Transverse colon (tissue), 4 donors: ENCODE measurements around the gene PROSER3. TPM values are rescaled to one million over a fixed set of nuclear protein-coding genes. Genes with fewer than 3 reads are reported as not detected.

Experiments
- DNase-seq: peaks from one replicate; pipeline ENCODE4 v3.0.0-alpha.2; 2019
- H3K27ac ChIP-seq, 4 donors: fragments of 200-600 bp; sonication (generic); 2 replicates each; pipeline ENCODE4 v1.5.1; 2016 to 2018; ENCODE audit warnings: inconsistent platforms in 4 of 4
- H3K27me3 ChIP-seq: fragments of 200-600 bp; sonication (generic); 2 replicates; pipeline ENCODE4 v1.5.1; 2017; ENCODE audit warnings: inconsistent platforms
- H3K36me3 ChIP-seq, 4 donors: fragments of 200-600 bp; sonication (generic); 2 replicates each; pipeline ENCODE4 v1.5.1; 2017 to 2019; ENCODE audit warnings: inconsistent platforms in 4 of 4
- H3K4me1 ChIP-seq, 4 donors: fragments of 200-600 bp; sonication (generic); 2 replicates each; pipeline ENCODE4 v1.5.1; 2017 to 2020; ENCODE audit warnings: inconsistent platforms in 4 of 4
- H3K4me3 ChIP-seq, 4 donors: fragments of 200-600 bp; sonication (generic); 1 replicate in 1 of 4; 2 replicates in 3 of 4; pipeline versions ENCODE4 v1.5.1 to v1.6.1; 2017 to 2019; ENCODE audit warnings: inconsistent platforms in 4 of 4
- H3K9me3 ChIP-seq, 2 donors: fragments of 200-600 bp; sonication (generic); 2 replicates each; pipeline ENCODE4 v1.5.1; 2017 to 2019; ENCODE audit warnings: inconsistent platforms in 2 of 2
- EP300 ChIP-seq: sonication (generic); formaldehyde crosslinking; IDR thresholded peaks from one replicate; pipeline ENCODE4 v1.6.1; 2017; ENCODE audit warnings: antibody characterized with exemption, low read depth
- POLR2A ChIP-seq: fragments of 450-650 bp; IDR thresholded peaks from one replicate; pipeline ENCODE4 v1.6.1; 2016; ENCODE audit warnings: antibody characterized with exemption, mild to moderate bottlenecking, moderate library complexity
- POLR2AphosphoS5 ChIP-seq, 3 donors: sonication (generic); formaldehyde crosslinking; IDR thresholded peaks; one replicate each; pipeline ENCODE4 v1.6.1; 2016; ENCODE audit warnings: antibody characterized with exemption in 3 of 3
- WGBS, 2 donors: methylation state at CpG; one replicate each; pipeline ENCODE4 v1.1.5; 2018; ENCODE audit warnings: low coverage in 1 of 2; 5-methylcytosine and 5-hydroxymethylcytosine counted together
- in situ Hi-C, 4 donors: fragments of 200-750 bp; cut with MboI; loops; one replicate each; pipeline versions ENCODE4 v1.15.0 to v1.15.1; 2017; ENCODE audit warnings: low sequenced_read_pairs in 3 of 4, low pct_ligation_motif_present in 1 of 4, low pct_unique_long_range_greater_than_20kb in 1 of 4
- intact Hi-C: fragments of 100-400 bp; cut with DNase I; formaldehyde crosslinking; loops from one replicate; pipeline ENCODE4 v1.15.1; 2023; ENCODE audit warnings: low total_unique reads
- total RNA-seq, 4 donors: library from RNA; depleted of rRNA; stranded (reverse); fragments of >200 nt; gene quantifications; one replicate each; pipeline ENCODE4 v1.1.0, GENCODE V29; 2016
- TF ChIP-seq, protein P1 (sequence below), 5 experiments: fragments of 200-600 bp in 3 of 5; fragments of 450-650 bp in 2 of 5; sonication (generic) in 3 of 5; IDR thresholded peaks; 1 replicate in 2 of 5; 2 replicates in 3 of 5; pipeline ENCODE4 v1.5.1; 2016 to 2017; ENCODE audit warnings: antibody characterized with exemption in 5 of 5, inconsistent platforms in 3 of 5, mild to moderate bottlenecking in 2 of 5, moderate library complexity in 1 of 5

PROSER3 gene
- total RNA-seq, 4 donors from 2014 or later = 9.2 to 42.8 (median 24.6) TPM

DNA sequence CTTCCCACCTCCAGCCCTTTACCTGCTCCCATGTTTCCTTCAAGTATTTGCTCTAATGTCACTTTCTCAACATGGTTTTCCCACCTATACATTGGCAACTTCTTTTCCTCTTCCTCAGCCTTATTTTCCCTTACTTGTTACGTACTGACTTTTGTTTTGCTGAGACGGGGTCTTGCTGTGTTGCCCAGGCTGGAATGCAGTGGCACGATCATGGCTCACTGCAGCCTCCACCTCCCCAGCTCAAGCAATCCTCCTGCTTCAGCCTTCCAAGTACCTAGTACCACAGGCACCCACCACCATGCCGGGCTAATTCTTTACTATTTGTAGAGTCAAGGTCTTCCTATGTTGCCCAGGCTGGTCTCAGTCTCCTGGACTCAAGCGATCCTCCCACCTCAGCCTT is 49.7 kb downstream of the PROSER3 start:
- WGBS, 2 donors = 81 to 96% methylated on average over 4 to 5 of the region's 5 CpGs
- intact Hi-C loops = no loop called here
- H3K27me3 ChIP-seq = no peaks in the 10 kb centered on the region

DNA sequence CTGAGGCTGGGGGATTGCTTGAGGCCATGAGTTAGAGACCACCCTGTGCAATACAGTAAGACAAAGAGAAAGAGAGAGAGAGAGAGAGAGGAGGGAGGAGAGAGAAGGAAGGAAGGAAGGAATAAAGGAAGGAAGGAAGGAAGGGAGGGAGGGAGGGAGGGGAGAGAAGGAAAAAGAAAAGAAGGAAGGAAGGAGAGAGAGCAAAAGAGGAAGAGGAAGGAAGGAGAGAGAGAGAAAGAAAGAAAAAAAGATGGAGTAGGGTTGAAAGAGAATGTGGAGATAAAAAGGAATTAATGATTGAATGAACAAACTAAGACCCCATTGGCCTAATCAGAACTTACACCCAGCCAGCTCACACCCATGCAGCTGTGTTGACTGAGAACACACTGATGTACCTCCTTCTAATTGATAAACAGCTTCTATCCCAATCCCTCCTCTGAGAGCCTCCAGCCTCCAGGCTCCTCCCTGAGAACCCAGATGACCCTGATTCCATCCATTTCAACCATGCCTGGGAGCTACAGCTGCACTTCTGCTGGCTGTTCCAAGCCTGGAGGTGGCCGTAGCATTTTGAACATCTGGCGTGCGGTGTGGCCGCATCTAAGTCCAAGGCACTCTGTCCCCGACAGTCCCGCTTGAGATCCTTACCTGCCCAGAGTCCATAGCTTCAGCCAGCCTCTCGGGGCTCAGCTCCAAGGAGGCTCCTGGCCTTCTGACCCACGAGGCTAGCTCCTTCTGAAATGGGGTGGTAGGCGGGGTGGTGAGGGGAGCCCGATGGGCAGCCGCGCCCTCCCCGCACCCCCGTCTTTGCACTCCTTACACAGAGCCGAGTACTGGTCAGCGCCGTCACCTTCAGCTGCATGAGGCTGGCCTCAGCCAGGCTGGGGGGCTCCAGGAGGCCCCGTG is 53.6 kb downstream of the PROSER3 start:
- Histone ChIP-seq H3K9me3 (no peaks in the 10 kb centered on the region), H3K36me3 (no peaks in the 10 kb centered on the region), H3K4me1 (no peaks in the 10 kb centered on the region), H3K4me3 (no peak overlapping the region), H3K27ac (no peak overlapping the region), H3K27me3 (peaks cover 10% of the 10 kb centered on the region)
- WGBS, 2 donors = 40 to 74% methylated on average over 1 to 18 of the region's 18 CpGs
- in situ Hi-C loops (no loop called here), intact Hi-C loops (no loop called here)
- no peak for DNase-seq
- TF ChIP-seq POLR2A (no peak), POLR2AphosphoS5 (IDR thresholded peaks at IDR 0.05) (no peak), EP300 (no peak)
- TF ChIP-seq, protein P1, sequence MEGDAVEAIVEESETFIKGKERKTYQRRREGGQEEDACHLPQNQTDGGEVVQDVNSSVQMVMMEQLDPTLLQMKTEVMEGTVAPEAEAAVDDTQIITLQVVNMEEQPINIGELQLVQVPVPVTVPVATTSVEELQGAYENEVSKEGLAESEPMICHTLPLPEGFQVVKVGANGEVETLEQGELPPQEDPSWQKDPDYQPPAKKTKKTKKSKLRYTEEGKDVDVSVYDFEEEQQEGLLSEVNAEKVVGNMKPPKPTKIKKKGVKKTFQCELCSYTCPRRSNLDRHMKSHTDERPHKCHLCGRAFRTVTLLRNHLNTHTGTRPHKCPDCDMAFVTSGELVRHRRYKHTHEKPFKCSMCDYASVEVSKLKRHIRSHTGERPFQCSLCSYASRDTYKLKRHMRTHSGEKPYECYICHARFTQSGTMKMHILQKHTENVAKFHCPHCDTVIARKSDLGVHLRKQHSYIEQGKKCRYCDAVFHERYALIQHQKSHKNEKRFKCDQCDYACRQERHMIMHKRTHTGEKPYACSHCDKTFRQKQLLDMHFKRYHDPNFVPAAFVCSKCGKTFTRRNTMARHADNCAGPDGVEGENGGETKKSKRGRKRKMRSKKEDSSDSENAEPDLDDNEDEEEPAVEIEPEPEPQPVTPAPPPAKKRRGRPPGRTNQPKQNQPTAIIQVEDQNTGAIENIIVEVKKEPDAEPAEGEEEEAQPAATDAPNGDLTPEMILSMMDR (IDR thresholded peaks at IDR 0.05) = no peak

More for the DNA sequence above, 49.7 kb downstream of the PROSER3 start:
- Histone ChIP-seq H3K4me1 (no peaks in the 10 kb centered on the region), H3K27ac (no peak overlapping the region), H3K4me3 (no peak overlapping the region), H3K9me3 (no peaks in the 10 kb centered on the region), H3K36me3 (no peaks in the 10 kb centered on the region)
- DNase-seq = no peak
- in situ Hi-C loops = no loop called here
- TF ChIP-seq POLR2AphosphoS5 (IDR thresholded peaks at IDR 0.05) = no peak
- TF ChIP-seq POLR2A = no peak
- TF ChIP-seq EP300 = no peak
- TF ChIP-seq, protein P1 (IDR thresholded peaks at IDR 0.05) = no peak

DNA sequence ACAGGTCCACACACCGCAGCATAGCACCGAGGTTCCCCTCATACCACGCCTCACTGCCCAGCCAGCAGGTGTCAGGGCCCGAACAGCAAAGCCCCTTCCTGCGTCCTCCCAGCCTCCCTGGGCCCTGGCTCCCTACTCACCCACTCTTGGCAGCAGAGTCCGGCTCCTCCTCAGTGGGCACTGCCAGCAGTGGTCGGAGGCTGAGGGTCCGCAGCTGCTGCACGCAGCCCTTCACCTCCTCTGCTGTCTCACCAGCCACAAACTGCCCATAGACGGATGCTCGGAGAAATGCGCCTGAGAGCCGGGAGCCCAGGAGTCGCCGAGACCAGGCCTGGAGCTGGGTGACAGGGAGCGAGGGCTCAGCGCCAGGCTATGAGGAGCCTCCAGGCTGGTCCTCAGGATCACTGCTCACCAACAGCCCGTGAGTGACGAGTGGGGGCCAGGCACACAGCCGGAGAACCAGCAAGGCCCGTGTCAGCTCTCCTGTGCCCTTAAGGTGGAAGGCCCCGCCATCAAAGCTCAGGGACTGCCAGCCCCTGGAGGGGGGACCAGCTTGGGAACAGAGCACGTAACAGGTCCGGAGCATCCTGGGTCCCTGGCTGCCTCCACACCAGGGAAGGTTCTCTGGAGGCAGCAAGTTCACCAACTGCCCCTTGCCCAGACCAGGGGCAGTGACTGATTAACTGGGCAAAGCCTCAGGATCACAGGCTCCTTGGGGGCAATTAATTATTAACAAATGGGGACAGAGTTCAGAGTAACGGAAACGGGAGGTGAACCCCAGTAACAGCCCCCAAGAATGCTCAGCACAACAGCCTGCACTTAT is 54.5 kb downstream of the PROSER3 start, which contains the start of gene PRODH2:
Gene PRODH2, minus strand, starts transcription at position 626 of the 823 bp plus-strand sequence. Its CDS starts 40 bp downstream, at position 586.
- H3K4me1 ChIP-seq = no peaks in the 10 kb centered on the region
- no peak within 1 kb of the TSS for H3K4me3 ChIP-seq
- H3K27ac ChIP-seq = no peak within 1 kb of the TSS
- no peaks in the 10 kb centered on the region for H3K36me3 ChIP-seq
- no peak for TF ChIP-seq POLR2A
- intact Hi-C loops = no loop called here
- H3K9me3 ChIP-seq = no peaks in the 10 kb centered on the region
- peaks cover 19% of the 10 kb centered on the region for H3K27me3 ChIP-seq
- in situ Hi-C loops = no loop called here
- no peak for DNase-seq
- 60 to 76% methylated on average over 1 to 25 of the region's 26 CpGs for WGBS, 2 donors

DNA sequence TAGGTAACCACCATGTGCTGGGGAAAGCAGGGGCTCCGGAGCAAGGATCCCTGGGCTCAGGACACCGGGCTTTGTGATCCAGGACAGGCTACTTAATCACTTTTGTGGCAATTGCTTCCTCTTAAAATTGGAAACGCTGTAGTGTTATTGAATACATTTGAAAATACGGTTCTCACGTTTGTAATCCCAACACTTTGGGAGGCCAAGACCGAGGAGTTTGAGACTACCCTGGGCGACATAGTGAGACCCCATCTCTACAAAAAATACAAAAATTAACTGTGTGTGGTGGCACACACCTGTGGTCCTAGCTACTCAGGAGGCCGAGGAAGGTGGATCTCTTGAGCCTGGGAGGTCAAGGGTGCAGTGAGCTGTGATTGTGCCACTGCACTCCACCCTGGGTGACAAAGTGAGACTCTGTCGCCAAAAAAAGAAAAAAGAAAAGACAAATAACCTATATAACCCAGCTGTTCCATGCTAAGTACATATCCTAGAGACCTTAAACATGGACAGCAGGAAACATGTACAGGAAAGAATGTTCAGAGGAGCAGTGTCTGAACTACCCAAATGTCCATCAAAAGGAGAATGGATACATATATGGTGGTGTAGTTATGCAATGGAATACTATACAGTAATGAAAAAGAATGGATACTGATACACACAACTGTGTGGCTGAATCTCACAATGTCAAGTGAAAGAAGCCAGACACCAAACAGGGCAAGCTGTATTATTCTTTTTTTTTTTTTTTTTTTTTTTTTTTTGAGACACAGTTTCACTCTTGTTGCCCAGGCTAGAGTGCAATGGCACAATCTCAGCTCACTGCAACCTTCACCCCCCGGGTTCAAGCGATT is 55.3 kb downstream of the PROSER3 start:
- H3K4me3 ChIP-seq = no peak overlapping the region
- in situ Hi-C loops (no loop called here), intact Hi-C loops (no loop called here)
- no peaks in the 10 kb centered on the region for H3K9me3 ChIP-seq
- H3K27ac ChIP-seq = no peak overlapping the region
- H3K36me3 ChIP-seq = no peaks in the 10 kb centered on the region
- H3K27me3 ChIP-seq = peaks cover 20% of the 10 kb centered on the region
- WGBS, 2 donors = 82 to 92% methylated on average over 5 to 11 of the region's 11 CpGs
- DNase-seq = no peak
- no peak for TF ChIP-seq POLR2A
- TF ChIP-seq, protein P1 (IDR thresholded peaks at IDR 0.05) = no peak
- no peak for TF ChIP-seq POLR2AphosphoS5 (IDR thresholded peaks at IDR 0.05)
- TF ChIP-seq EP300 = no peak
- no peaks in the 10 kb centered on the region for H3K4me1 ChIP-seq
